Prostate gland (tissue), 2 donors: ENCODE results near the gene NPC1. TPM values are rescaled to one million over a fixed set of nuclear protein-coding genes. Genes with fewer than 3 reads are reported as not detected.
A peak's percentile ranks its signal among the peaks of the same experiment; 100 is the strongest.

Experiments used
- DNase-seq: peaks from one replicate; pipeline ENCODE4 v3.0.0-alpha.2; 2019; ENCODE audit warnings: low spot score
- H3K27ac ChIP-seq, 2 donors: fragments of 200-600 bp; sonication (generic); 2 replicates each; pipeline ENCODE4 v1.5.1; 2017 to 2019
- H3K27me3 ChIP-seq: fragments of 200-600 bp; sonication (generic); replicated peaks from 2 replicates; pipeline ENCODE4 v1.5.1; 2019; ENCODE audit not compliant: insufficient read depth
- H3K36me3 ChIP-seq, 2 donors: fragments of 200-600 bp; sonication (generic); 1 replicate in 1 of 2; 2 replicates in 1 of 2; pipeline versions ENCODE4 v1.5.1 to v1.8.1; 2017 to 2019
- H3K4me1 ChIP-seq: fragments of 200-600 bp; sonication (generic); replicated peaks from 2 replicates; pipeline ENCODE4 v1.5.1; 2019
- H3K4me3 ChIP-seq, 2 donors: fragments of 200-600 bp; sonication (generic); 2 replicates each; pipeline ENCODE4 v1.5.1; 2017 to 2019
- H3K9me3 ChIP-seq: fragments of 200-600 bp; sonication (generic); 2 replicates; pipeline ENCODE4 v1.5.1; 2017
- CTCF ChIP-seq, 4 experiments: fragments of 200-600 bp in 2 of 4; fragments of 450-650 bp in 2 of 4; sonication (generic) in 2 of 4; IDR thresholded peaks; 1 replicate in 3 of 4; 2 replicates in 1 of 4; pipeline ENCODE4 v1.5.1; 2016 to 2019; ENCODE audit warnings: antibody characterized with exemption in 4 of 4, mild to moderate bottlenecking in 2 of 4, moderate library complexity in 2 of 4
- POLR2A ChIP-seq: fragments of 450-650 bp; IDR thresholded peaks from one replicate; pipeline ENCODE4 v1.6.1; 2016; ENCODE audit warnings: antibody characterized with exemption, mild to moderate bottlenecking
- POLR2AphosphoS5 ChIP-seq: sonication (generic); formaldehyde crosslinking; IDR thresholded peaks from one replicate; pipeline ENCODE4 v1.6.1; 2017; ENCODE audit warnings: antibody characterized with exemption
- WGBS: methylation state at CpG from one replicate; pipeline ENCODE4 v1.1.5; 2018; 5-methylcytosine and 5-hydroxymethylcytosine counted together
- intact Hi-C: fragments of 100-400 bp; cut with DNase I; formaldehyde crosslinking; loops from one replicate; pipeline ENCODE4 v1.14.2; 2022
- total RNA-seq, 2 donors: library from RNA; depleted of rRNA; stranded (reverse); fragments of >200 nt; gene quantifications; one replicate each; pipeline ENCODE4 v1.1.0, GENCODE V29; 2016

Gene NPC1
- total RNA-seq, 2 donors from 2014 or later, result 32.0 to 63.5 TPM

- 79% methylated on average over 12 of the region's 12 CpGs for WGBS
Observed at GRCh38 chr18:23523429-23524212, 62.7 kb downstream of the NPC1 start.

GRCh38 chr18:23521907-23522306 lies 64.4 kb downstream of the NPC1 start:
- Histone ChIP-seq H3K27me3 (no peaks in the 10 kb centered on the region), H3K4me3 (no peak overlapping the region), H3K27ac (no peak overlapping the region), H3K36me3 (peaks cover 6 to 9% of the 10 kb centered on the region in 2 donors), H3K9me3 (no peaks in the 10 kb centered on the region), H3K4me1 (no peaks in the 10 kb centered on the region)
- intact Hi-C loops, result no loop called here
- DNase-seq, result no peak
- WGBS, result 45% methylated on average over 7 of the region's 7 CpGs
- peak; percentile 22 for TF ChIP-seq POLR2AphosphoS5
- TF ChIP-seq POLR2A, result no peak
- no peak for TF ChIP-seq CTCF (IDR thresholded peaks at IDR 0.05)

More at GRCh38 chr18:23523429-23524212, 62.7 kb downstream of the NPC1 start:
- DNase-seq, result no peak
- intact Hi-C loops, result no loop called here
- TF ChIP-seq POLR2A (no peak), POLR2AphosphoS5 (no peak), CTCF (IDR thresholded peaks at IDR 0.05) (no peak)
- H3K4me1 ChIP-seq, result no peaks in the 10 kb centered on the region
- H3K9me3 ChIP-seq, result no peaks in the 10 kb centered on the region
- no peaks in the 10 kb centered on the region for H3K27me3 ChIP-seq
- peaks cover 6 to 9% of the 10 kb centered on the region in 2 donors for H3K36me3 ChIP-seq
- H3K4me3 ChIP-seq, result no peak overlapping the region
- H3K27ac ChIP-seq, result no peak overlapping the region

GRCh38 chr18:23521271-23521670 lies 65.0 kb downstream of the NPC1 start:
- no peak overlapping the region for H3K27ac ChIP-seq
- intact Hi-C loops, result no loop called here
- peaks cover 6 to 9% of the 10 kb centered on the region in 2 donors for H3K36me3 ChIP-seq
- no peaks in the 10 kb centered on the region for H3K9me3 ChIP-seq
- H3K27me3 ChIP-seq, result no peaks in the 10 kb centered on the region
- 88% methylated on average over 7 of the region's 7 CpGs for WGBS
- no peak for DNase-seq
- H3K4me1 ChIP-seq, result no peaks in the 10 kb centered on the region
- no peak for TF ChIP-seq POLR2A
- TF ChIP-seq CTCF (IDR thresholded peaks at IDR 0.05), result no peak
- TF ChIP-seq POLR2AphosphoS5, result no peak
- no peak overlapping the region for H3K4me3 ChIP-seq

- 86% methylated on average over 4 of the region's 4 CpGs for WGBS
- no peaks in the 10 kb centered on the region for H3K9me3 ChIP-seq
- no peaks in the 10 kb centered on the region for H3K4me1 ChIP-seq
- no peak overlapping the region for H3K27ac ChIP-seq
- H3K27me3 ChIP-seq, result no peaks in the 10 kb centered on the region
- peaks cover 6 to 9% of the 10 kb centered on the region in 2 donors for H3K36me3 ChIP-seq
- intact Hi-C loops, result loop anchor here (5.0 kb wide), 2 partner anchors 178 to 293 kb away; no protein-coding TSS in a partner anchor
- TF ChIP-seq CTCF (IDR thresholded peaks at IDR 0.05), result no peak
- TF ChIP-seq POLR2A, result no peak
- TF ChIP-seq POLR2AphosphoS5, result no peak
- DNase-seq, result no peak
- no peak overlapping the region for H3K4me3 ChIP-seq
Observed at GRCh38 chr18:23519734-23520133, 66.6 kb downstream of the NPC1 start.
